GM21447 (cell line): ENCODE results near the gene CFAP100.

Experiments used
- ATAC-seq: cut with Tn5 transposase; IDR thresholded peaks from one replicate; pipeline ENCODE4 v1.9.1; 2021; ENCODE audit not compliant: unreplicated experiment

Gene CFAP100

GRCh38 chr3:126419886-126420786 is 25.4 kb downstream of the CFAP100 start:
- ATAC-seq: no peak

- no peak for ATAC-seq
Measured at GRCh38 chr3:126421573-126422119, 26.9 kb downstream of the CFAP100 start.

- ATAC-seq: no peak
Measured at GRCh38 chr3:126422121-126422520, 27.4 kb downstream of the CFAP100 start.

GRCh38 chr3:126422571-126423091 is 27.9 kb downstream of the CFAP100 start:
- ATAC-seq: no peak

GRCh38 chr3:126423191-126424038 is 28.7 kb downstream of the CFAP100 start:
- ATAC-seq: no peak

GRCh38 chr3:126424039-126424717 is 29.5 kb downstream of the CFAP100 start:
- ATAC-seq: no peak

GRCh38 chr3:126424751-126425150 is 30.0 kb downstream of the CFAP100 start:
- no peak for ATAC-seq

GRCh38 chr3:126431103-126431534 is 36.4 kb downstream of the CFAP100 start:
- ATAC-seq: peak; percentile 85

GRCh38 chr3:126432361-126433104 is 37.8 kb downstream of the CFAP100 start:
- no peak for ATAC-seq

GRCh38 chr3:126433105-126433430 is 38.4 kb downstream of the CFAP100 start:
- no peak for ATAC-seq

- no peak for ATAC-seq
Measured at GRCh38 chr3:126433496-126434263, 39.0 kb downstream of the CFAP100 start.

- no peak for ATAC-seq
Measured at GRCh38 chr3:126434264-126434590, 39.5 kb downstream of the CFAP100 start.

- no peak for ATAC-seq
Measured at GRCh38 chr3:126434931-126435411, 40.3 kb downstream of the CFAP100 start.

- ATAC-seq: no peak
Measured at GRCh38 chr3:126435456-126436315, 41.0 kb downstream of the CFAP100 start.

- ATAC-seq: no peak
Measured at GRCh38 chr3:126436826-126437717, 42.4 kb downstream of the CFAP100 start.

GRCh38 chr3:126438186-126438585 is 43.5 kb downstream of the CFAP100 start:
- no peak for ATAC-seq

- no peak for ATAC-seq
Measured at GRCh38 chr3:126438746-126439145, 44.0 kb downstream of the CFAP100 start.
